RWPE2 (cell line): Measurements from ENCODE around the gene SMCO2.

Experiments
- ATAC-seq: fragments of 200-7000 bp; cut with Tn5 transposase; 3 replicates; pipeline ENCODE4 v1.9.1; 2021; ENCODE audit warnings: low read depth
- DNase-seq: peaks from one replicate; pipeline ENCODE4 v3.0.0-alpha.2; 2020; ENCODE audit warnings: low spot score
- H3K27ac ChIP-seq: fragments of 450-650 bp; 2 replicates; pipeline ENCODE4 v1.5.1; 2017; ENCODE audit warnings: mild to moderate bottlenecking; ENCODE audit not compliant: poor library complexity, severe bottlenecking
- H3K27me3 ChIP-seq: fragments of 250-450 bp; sonication (Bioruptor Pico); 2 replicates; pipeline ENCODE4 v1.5.1; 2021; ENCODE audit warnings: mild to moderate bottlenecking, moderate library complexity; ENCODE audit not compliant: insufficient read depth, poor library complexity, severe bottlenecking
- H3K36me3 ChIP-seq: fragments of 250-450 bp; sonication (Bioruptor Pico); 2 replicates; pipeline ENCODE4 v1.5.1; 2020; ENCODE audit warnings: low read depth, mild to moderate bottlenecking, moderate library complexity
- H3K4me1 ChIP-seq: fragments of 250-450 bp; sonication (Bioruptor Pico); 2 replicates; pipeline ENCODE4 v1.5.1; 2021; ENCODE audit warnings: mild to moderate bottlenecking, moderate library complexity; ENCODE audit not compliant: insufficient read depth, poor library complexity, severe bottlenecking
- H3K4me3 ChIP-seq: fragments of 250-450 bp; sonication (Bioruptor Pico); 2 replicates; pipeline ENCODE4 v1.5.1; 2021; ENCODE audit warnings: mild to moderate bottlenecking, moderate library complexity; ENCODE audit not compliant: severe bottlenecking
- H3K9me3 ChIP-seq: fragments of 250-450 bp; sonication (Bioruptor Pico); 2 replicates; pipeline ENCODE4 v1.5.1; 2021; ENCODE audit warnings: mild to moderate bottlenecking, moderate library complexity; ENCODE audit not compliant: severe bottlenecking
- CTCF ChIP-seq: fragments of 450-650 bp; IDR thresholded peaks from one replicate; pipeline ENCODE4 v1.5.1; 2017; ENCODE audit warnings: mild to moderate bottlenecking, moderate library complexity; ENCODE audit not compliant: poor library complexity, severe bottlenecking

Gene SMCO2

GRCh38 chr12:27468241-27468640 is 21.7 kb downstream of the SMCO2 start:
- no peak for ATAC-seq

GRCh38 chr12:27469176-27469736 is 22.7 kb downstream of the SMCO2 start:
- no peak overlapping the region for H3K4me3 ChIP-seq
- no peak overlapping the region for H3K27ac ChIP-seq
- H3K4me1 ChIP-seq: no peaks in the 10 kb centered on the region
- no peaks in the 10 kb centered on the region for H3K36me3 ChIP-seq
- no peaks in the 10 kb centered on the region for H3K27me3 ChIP-seq
- no peaks in the 10 kb centered on the region for H3K9me3 ChIP-seq
- TF ChIP-seq CTCF: no peak
- no peak for DNase-seq
- no peak for ATAC-seq

More at GRCh38 chr12:27468241-27468640, 21.7 kb downstream of the SMCO2 start:
- Histone ChIP-seq H3K36me3 (no peaks in the 10 kb centered on the region), H3K27me3 (no peaks in the 10 kb centered on the region), H3K4me1 (no peaks in the 10 kb centered on the region), H3K9me3 (no peaks in the 10 kb centered on the region), H3K27ac (no peak overlapping the region), H3K4me3 (no peak overlapping the region)
- no peak for DNase-seq
- TF ChIP-seq CTCF: no peak

DNA sequence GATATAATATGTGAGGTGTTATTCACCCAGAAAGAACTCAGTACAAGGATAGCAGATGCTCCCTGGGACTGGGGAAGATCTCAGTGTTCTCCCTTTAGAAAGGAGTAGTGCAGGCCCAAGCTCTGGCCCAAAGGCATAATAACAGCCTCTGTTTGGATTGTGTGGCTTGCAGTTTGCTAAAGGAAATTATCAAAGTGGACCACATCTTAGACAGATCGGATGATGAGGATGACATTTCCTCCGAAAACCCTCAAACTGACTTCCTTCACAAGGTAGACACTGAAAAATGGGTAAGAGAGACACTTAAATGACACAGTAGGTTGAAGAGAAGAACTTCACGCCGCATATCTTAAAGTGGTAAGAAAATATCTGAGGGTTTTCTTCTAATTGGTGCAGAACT is 26.1 kb downstream of the SMCO2 start:
- Histone ChIP-seq H3K27me3 (no peaks in the 10 kb centered on the region), H3K27ac (no peak overlapping the region), H3K4me3 (no peak overlapping the region), H3K9me3 (no peaks in the 10 kb centered on the region), H3K4me1 (no peaks in the 10 kb centered on the region), H3K36me3 (no peaks in the 10 kb centered on the region)
- ATAC-seq: no peak
- TF ChIP-seq CTCF: no peak
- DNase-seq: no peak

DNA sequence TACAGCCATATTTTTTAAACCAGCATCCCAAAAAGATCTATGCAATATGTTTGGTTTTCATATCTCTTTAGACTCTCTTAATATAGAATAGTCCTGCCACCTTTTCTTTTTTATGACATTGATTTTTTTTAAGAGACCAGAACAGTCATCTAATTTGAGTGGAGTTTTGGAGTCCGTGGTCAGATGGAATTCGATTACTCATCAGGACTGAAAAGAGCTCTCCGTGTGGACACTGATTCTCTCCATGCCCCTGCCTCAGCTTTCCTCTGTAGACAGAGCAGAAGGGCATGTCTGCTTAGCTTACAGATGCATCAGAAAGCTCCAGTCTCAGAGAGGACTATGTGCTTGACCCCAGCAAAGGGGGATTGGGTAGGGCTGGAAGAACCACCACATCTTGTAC is 27.8 kb downstream of the SMCO2 start:
- no peaks in the 10 kb centered on the region for H3K4me1 ChIP-seq
- H3K27ac ChIP-seq: no peak overlapping the region
- no peak for TF ChIP-seq CTCF
- DNase-seq (no peak), ATAC-seq (peak; percentile 50; the same call in 1 of the 3 replicates)
- H3K9me3 ChIP-seq: no peaks in the 10 kb centered on the region
- H3K36me3 ChIP-seq: no peaks in the 10 kb centered on the region
- H3K27me3 ChIP-seq: no peaks in the 10 kb centered on the region
- no peak overlapping the region for H3K4me3 ChIP-seq

DNA sequence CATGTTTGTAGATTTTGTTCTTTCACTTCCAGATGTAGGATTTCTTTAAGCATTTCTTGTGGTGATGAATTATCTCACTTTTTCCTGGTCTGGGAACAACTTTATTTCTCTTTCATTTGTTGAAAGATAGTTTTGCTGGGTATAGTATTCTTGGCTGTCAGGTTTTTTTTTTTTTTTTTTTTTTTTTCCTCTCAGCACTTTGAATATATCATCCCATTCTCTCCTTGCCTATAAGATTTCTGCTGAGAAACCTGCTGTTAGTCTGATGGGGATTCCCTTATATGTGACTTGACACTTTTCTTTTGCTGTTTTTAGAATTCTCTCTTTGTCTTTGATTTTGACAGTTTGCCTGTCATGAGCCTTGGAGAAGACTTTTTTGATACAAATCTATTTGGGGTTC is 30.5 kb downstream of the SMCO2 start:
- H3K27ac ChIP-seq: no peak overlapping the region
- H3K9me3 ChIP-seq: no peaks in the 10 kb centered on the region
- H3K4me3 ChIP-seq: no peak overlapping the region
- no peaks in the 10 kb centered on the region for H3K36me3 ChIP-seq
- no peak for TF ChIP-seq CTCF
- DNase-seq (no peak), ATAC-seq (no peak)
- no peaks in the 10 kb centered on the region for H3K4me1 ChIP-seq
- H3K27me3 ChIP-seq: no peaks in the 10 kb centered on the region
